ENCODE results near the gene CFTR.

- no peak for TF ChIP-seq CTCF (IDR thresholded peaks at IDR 0.05)
- TF ChIP-seq POLR2A (IDR thresholded peaks at IDR 0.05) = no peak
Measured at GRCh38 chr7:117661328-117661727, 181.5 kb downstream of the CFTR start.

Measured in thyroid gland (tissue), 4 donors.